GM19043 (cell line): ENCODE results near the gene LSM14B.

Experiments used
- ATAC-seq: cut with Tn5 transposase; IDR thresholded peaks from one replicate; pipeline ENCODE4 v1.9.1; 2021; ENCODE audit warnings: low read depth; ENCODE audit not compliant: unreplicated experiment

Gene LSM14B

GRCh38 chr20:62131560-62132320 lies 9.5 kb downstream of the LSM14B start:
- no peak for ATAC-seq

GRCh38 chr20:62132421-62132820 lies 10.1 kb downstream of the LSM14B start:
- ATAC-seq: no peak

GRCh38 chr20:62133051-62133845 lies 11.0 kb downstream of the LSM14B start:
- no peak for ATAC-seq

- no peak for ATAC-seq
Observed at GRCh38 chr20:62133864-62134263, 11.6 kb downstream of the LSM14B start.

GRCh38 chr20:62134735-62135231 lies 12.5 kb downstream of the LSM14B start:
- no peak for ATAC-seq

- no peak for ATAC-seq
Observed at GRCh38 chr20:62135573-62136266, 13.4 kb downstream of the LSM14B start.

- ATAC-seq: no peak
Observed at GRCh38 chr20:62136283-62137091, 14.2 kb downstream of the LSM14B start.

- no peak for ATAC-seq
Observed at GRCh38 chr20:62137092-62137384, 14.8 kb downstream of the LSM14B start.

- ATAC-seq: no peak
Observed at GRCh38 chr20:62137478-62138203, 15.4 kb downstream of the LSM14B start.

- no peak for ATAC-seq
Observed at GRCh38 chr20:62138204-62138543, 15.9 kb downstream of the LSM14B start.

GRCh38 chr20:62138912-62139311 lies 16.6 kb downstream of the LSM14B start:
- no peak for ATAC-seq

GRCh38 chr20:62139636-62140035 lies 17.4 kb downstream of the LSM14B start:
- no peak for ATAC-seq

- ATAC-seq: no peak
Observed at GRCh38 chr20:62141043-62141396, 18.7 kb downstream of the LSM14B start.

GRCh38 chr20:62141397-62142251 lies 19.3 kb downstream of the LSM14B start:
- no peak for ATAC-seq

- peak; percentile 4 for ATAC-seq
Observed at GRCh38 chr20:62142252-62143080, 20.2 kb downstream of the LSM14B start.

GRCh38 chr20:62143081-62143956 lies 21.0 kb downstream of the LSM14B start, which contains the start of the genes PSMA7 and SS18L1:
TSS of gene PSMA7 (minus strand) at chr20:62143394. CDS start at chr20:62143303, 91 bp downstream.
TSS of gene SS18L1 (plus strand) at chr20:62143769. CDS start at chr20:62143821, 52 bp downstream.
- peak; percentile 62 for ATAC-seq
